ENCODE measurements around the gene PAX6.

PAX6 gene

GRCh38 chr11:31810779-31811647 is at the start of gene PAX6:
Gene PAX6 (minus strand): TSS chr11:31811322. CDS start chr11:31806411, 4,911 bp downstream.
- no peak for DNase-seq (ENCODE audit: low read depth)

- DNase-seq (ENCODE audit: low read depth) = no peak
These were observed 49.3 kb upstream of the PAX6 start for GRCh38 chr11:31860391-31860790.

DNA sequence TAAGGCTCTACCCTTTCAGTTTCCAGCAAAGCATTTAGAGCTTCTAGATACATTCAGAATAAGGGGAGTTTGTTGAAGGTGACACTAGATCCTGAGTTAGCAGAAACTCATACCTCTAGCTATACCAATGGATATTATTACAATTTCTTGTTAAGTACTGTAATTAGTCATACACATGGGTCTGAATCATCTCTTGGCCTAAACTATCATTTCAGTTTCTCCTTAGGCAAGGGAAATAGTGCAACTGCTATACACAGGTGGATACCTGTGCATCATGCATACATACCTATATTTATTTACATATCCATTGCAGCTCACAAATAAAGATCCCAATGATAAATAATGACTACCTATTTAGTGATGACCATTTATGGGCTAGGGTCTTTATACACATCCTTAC is 45.1 kb upstream of the PAX6 start:
- no peak for DNase-seq (ENCODE audit: low read depth)

DNA sequence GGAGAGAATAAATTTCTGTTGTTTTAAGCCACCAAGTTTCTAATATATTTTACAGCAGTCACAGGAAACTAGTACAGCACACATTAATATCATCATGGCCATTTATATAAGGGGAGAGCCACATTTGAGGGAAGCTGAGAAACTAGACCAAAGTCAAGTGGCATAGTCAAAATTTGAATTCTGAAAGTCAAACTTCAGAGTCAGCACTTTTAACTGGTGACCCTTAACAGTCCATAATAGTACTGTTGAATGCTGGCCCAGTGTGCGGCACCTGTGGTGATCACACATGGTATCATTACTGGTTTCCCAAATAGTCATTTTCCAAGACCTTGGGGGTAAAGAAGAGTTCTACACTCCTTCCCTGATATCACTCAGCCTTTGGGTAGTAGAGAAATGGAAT is 44.3 kb upstream of the PAX6 start:
- no peak for DNase-seq (ENCODE audit: low read depth)

GRCh38 chr11:31850365-31850764 is 39.2 kb upstream of the PAX6 start:
- no peak for DNase-seq (ENCODE audit: low read depth)

- no peak for DNase-seq (ENCODE audit: low read depth)
These were observed 36.6 kb upstream of the PAX6 start for GRCh38 chr11:31847761-31848160.

DNA sequence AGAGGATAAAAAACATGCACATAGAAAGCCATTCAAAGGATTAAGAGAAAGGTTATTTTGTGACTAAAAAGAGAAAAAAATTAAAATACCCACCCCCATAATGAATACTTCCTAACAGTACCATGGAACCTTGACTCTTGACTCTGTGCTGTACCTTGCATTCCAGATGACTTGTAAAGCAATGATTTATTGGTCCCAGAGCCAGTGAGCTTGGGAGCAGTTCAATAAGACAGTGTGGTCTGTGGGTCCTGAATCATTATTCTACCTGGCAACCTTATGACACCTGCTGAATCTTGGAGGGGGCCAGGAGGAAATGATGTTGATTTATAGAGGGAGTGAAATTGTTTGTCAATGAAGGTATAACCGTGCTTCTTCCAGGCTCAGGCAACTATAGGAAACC is 34.2 kb upstream of the PAX6 start:
- no peak for DNase-seq (ENCODE audit: low read depth)

GRCh38 chr11:31844351-31844750 is 33.2 kb upstream of the PAX6 start:
- no peak for DNase-seq (ENCODE audit: low read depth)

DNA sequence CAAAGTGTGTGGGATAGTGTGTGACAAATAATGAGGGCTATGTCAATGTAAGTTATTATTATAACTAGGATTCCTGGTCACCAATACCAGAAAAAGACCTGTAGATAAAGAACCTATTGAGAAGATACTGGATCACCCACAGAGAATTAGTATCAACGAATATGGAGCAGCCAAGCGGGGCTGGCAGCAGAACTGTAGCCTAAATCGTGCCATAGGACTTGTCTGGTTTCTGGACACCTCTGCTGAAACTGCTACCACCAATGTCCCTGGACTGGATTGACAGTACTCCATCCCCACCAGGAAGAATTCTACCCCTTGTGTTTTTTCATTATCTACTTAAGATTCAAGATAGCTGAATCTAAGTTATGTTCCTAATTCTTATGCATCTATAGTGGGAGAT is 30.3 kb upstream of the PAX6 start:
- DNase-seq (ENCODE audit: low read depth) = no peak

GRCh38 chr11:31834237-31834636 is 23.1 kb upstream of the PAX6 start:
- no peak for DNase-seq (ENCODE audit: low read depth)

DNA sequence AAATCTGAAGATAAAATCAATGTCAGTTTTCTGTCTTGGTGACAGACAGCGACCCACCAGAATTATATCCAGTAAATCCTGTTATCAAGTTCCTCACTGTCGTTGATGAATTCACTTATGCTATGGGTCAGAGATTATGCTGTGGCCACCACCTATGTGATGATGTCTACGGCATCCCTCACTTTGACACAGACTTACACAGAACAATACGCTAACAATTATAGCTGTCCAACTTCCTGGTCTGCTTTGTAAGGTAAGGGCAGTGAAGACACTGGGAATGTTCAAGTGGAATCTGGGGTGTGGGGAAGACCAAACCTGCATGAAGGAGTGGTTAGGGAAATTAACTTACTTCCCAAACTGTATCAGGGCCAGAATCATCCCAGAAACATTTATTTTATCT is 19.3 kb upstream of the PAX6 start:
- no peak for DNase-seq (ENCODE audit: low read depth)

DNA sequence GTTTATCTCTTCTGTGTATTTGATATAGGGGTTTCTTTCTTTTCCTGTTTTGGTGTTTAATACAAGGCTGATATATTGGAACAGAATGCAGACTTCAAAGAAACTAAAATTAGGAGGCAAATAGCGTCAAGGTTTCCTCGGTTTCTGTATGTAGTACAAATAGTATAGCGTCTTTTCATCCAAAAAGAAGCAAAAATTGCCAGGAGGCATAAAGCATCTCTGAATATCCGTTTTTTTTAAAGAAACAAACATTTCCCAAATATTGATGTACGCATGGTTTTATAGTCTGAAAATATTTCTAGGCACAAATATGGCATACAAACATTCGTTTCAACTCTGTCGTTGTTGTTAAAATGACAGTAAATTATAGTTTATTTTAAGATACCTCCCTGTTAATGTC is 17.1 kb upstream of the PAX6 start:
- no peak for DNase-seq (ENCODE audit: low read depth)

DNA sequence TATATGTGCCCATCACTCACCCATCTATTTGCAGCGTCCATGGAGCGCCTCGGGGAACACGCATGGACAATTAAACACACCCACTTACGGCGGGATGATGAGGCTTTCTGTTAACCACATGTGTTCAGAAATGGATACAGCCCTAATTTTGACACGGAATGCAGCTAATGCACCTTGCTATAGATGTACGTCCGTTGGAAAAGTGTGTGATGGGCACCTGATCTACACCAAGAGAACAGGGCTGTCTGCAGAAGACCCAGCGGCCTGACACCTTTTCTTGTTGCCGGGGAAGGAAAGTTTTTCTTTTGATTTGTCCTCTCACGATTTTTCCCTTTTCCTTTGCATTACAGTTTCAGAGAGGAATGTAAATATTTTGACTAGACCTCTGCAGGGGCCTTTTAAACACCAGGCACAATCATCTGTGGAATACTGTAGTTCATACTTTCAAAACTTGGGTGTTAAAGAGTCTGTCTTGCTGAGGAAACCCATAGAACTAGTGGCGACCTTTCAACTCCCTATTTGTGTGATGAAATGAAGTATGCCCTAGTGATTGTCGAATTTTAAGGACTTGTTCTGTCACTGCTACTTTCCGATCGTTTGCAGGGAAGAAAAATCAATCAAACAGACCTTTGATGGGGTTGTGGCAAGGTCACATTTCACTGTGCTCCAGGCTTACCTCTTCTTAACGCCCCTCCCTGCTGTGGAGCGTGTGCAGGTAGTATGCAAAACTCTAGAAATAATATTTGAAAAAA is 16.5 kb upstream of the PAX6 start:
- no peak for DNase-seq (ENCODE audit: low read depth)

DNA sequence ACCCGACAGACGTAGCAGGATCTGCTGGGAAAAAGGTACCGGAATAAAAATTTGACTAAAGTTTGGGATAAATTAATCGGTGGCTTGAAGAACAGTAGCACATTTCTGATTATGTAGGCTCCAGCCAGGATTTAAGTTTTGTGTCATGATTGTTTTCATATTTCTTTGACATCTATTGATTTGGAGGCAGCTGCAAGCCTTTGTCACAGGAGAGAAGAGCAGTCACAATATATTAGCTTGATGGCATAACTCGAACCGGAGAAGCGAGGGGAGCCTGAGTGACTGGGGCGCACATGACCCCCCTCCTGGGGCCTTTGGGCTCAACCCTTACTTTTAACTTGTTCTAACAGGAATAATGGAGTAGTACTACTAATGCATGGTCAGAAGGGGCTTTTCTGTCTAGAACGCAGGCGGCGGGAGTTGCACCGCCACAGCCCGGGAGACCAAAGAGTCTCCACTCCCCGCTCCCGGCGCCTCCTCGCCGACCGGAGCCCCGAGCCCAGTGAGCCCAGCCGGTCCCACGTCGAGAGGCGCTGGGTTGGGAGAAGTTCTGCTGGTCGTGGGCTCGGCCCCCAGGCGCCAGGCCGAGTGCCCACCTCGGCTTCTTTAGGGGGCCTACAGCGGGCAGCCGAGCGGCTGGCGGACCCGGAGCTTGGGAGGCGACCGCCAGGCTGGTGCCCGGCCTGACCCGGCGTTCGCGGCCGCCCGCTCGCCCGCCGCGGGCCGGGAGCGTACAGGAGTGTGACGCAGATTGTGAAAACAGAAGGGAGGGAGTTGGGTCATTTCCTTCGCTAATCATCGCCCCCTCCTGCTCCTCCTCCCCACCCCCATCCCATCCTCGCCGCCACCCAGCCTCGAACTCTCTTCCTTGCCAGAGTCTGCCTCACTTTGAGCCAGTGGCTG is 15.7 kb upstream of the PAX6 start:
- no peak for DNase-seq (ENCODE audit: low read depth)

- no peak for DNase-seq (ENCODE audit: low read depth)
These were observed 14.8 kb upstream of the PAX6 start for GRCh38 chr11:31825838-31826484.

GRCh38 chr11:31824879-31825837 is 14.0 kb upstream of the PAX6 start:
- DNase-seq (ENCODE audit: low read depth) = no peak

DNA sequence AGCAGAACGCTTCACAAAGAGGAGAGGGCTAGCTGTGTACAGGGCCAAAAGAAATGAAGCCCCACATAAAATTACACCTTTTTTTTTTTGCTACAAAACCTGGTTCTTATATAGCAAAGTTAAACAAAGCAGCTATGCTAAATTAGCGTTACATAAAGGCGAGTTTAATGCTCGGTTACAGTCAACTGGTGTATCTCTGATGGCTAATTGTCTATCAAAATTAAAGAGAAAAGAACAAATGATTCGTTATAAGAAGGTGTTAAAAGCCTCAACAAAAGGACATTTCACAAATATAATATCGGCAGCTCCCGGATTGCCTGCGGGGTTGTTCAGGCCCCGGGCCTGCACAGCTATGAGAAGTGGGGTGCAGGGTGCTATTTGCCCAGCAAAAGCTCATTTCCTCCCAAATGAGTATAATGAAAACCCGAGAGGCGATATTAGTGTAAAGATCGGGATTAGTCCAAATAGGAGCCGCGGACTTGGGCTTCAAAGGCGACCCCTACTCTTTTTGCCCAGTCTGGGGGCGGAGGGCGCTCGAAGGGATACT is 13.3 kb upstream of the PAX6 start:
- DNase-seq (ENCODE audit: low read depth) = no peak

DNA sequence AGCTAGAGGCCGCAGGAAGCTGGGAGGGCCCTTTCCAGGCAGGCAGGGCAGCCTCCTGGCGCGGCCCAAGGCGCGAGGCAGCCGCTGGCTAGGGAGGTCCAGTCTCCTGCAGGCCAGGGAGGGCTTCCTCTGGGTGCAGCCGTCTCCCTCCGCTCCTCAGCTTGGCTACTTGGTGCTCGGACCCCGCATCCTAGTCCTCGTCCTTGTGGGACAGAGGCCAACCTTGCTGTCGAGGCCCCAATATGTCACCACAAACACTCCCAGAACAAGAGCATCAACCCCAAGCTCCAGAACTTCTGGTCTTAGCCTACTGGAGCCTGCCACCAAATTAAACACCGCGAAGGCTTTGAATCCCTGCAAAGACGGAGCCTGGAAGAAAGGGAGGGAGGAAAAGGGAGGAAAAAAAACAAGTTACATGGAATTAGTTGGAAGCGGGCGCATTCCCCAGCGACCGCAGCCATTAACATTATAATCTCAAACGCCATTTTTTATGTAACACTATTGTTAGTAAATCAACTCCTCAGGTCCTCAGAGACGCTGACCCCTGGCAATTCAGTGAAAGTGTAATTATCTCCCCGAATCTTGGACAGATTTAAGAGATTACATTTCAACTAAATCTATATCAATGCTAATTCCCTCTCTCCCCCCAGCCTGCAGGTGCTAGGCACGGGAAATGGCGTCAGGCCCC is 12.7 kb upstream of the PAX6 start:
- DNase-seq (ENCODE audit: low read depth) = no peak

DNA sequence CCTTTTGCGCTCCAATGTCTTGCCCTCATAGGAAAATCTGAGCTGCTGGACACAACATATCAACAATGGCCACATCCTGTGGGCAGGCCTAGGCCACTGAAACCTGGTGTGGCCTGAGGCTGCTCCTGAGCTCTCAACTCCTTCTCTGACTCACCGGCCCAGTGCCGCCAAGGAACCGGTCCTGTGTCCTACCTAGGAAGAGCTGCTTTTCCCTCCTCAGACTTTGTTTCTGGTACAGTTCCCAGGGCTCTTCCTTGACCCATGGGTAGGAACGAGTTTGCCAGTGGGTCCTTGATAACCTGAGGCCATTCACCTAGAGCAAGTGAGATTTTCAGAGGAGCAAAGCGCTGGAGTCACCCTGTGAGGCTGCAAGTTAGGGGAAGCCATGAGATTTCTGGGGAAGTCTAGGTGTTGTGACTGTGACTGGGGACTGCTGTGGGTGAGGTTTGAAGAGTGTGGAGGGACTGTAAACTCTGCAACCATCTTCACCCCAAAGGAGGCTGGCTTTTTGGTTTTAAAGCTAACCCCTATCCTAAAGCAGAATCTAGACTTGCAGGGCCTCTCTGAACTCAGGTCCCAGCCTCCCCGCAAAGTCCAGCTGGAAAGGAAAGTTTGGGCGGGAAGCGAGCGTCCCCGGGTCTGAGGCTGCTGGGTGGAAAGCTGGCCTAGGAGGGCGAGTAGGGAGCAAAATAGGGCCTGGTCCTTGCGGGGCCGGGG is 12.0 kb upstream of the PAX6 start:
- no peak for DNase-seq (ENCODE audit: low read depth)

Measured in stimulated activated CD8-positive, alpha-beta memory T cell treated with anti-CD3 and anti-CD28 coated beads, Interleukin-15, amount 100 ng/mL, for 1 hour (primary cell).